Suppressor macrophage treated with lipopolysaccharide for 4 hours (primary cell): Measurements from ENCODE around the gene FAF1.

Source experiments
- DNase-seq: peaks from one replicate; pipeline ENCODE4 v3.0.0-alpha.2; 2020

Gene FAF1

GRCh38 chr1:50473513-50473912, 486.6 kb downstream of the FAF1 start:
- no peak for DNase-seq

GRCh38 chr1:50471967-50472366, 488.1 kb downstream of the FAF1 start:
- DNase-seq, result no peak

GRCh38 chr1:50462964-50463363, 497.1 kb downstream of the FAF1 start:
- DNase-seq, result no peak

GRCh38 chr1:50458507-50458906, 501.6 kb downstream of the FAF1 start:
- peak; percentile 73 for DNase-seq

DNA sequence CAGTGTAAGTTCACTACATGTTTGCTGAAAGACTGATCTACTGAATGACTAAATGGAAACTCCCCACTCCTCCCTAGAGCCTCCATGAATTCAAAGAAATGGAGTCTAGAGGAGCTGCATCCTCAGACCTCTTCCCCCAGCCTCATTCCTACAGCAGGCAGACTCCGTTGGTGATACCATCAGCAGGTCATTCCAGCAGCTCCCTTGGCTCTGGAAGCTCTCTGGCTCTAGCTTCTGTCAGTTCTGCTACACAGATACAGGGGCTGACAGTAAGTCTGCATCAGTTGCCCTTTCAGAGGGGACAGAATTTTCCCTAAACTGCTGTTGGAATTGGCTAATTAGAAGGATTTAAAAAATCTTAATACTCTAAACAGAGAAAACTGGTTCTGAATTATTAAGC, 505.2 kb downstream of the FAF1 start:
- DNase-seq, result no peak

DNA sequence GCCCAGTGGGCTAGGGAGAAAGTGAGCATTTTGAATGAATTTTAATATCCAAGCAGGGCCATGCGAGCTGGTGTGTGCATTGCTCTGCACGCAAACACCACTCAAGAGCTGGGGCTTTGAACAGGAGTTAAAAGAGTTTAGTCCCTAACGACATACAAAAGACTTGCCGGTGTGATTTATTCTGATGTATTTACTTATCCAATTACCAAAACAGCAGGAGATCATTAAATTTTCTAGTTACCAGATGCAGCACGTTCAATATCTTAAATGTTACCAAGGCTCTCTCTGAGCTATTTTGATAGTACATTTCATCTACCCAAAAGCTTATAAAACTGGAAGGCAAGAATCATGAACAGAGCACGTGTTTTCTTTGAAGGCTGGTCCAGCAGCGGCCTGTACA, 506.8 kb downstream of the FAF1 start:
- DNase-seq, result no peak

DNA sequence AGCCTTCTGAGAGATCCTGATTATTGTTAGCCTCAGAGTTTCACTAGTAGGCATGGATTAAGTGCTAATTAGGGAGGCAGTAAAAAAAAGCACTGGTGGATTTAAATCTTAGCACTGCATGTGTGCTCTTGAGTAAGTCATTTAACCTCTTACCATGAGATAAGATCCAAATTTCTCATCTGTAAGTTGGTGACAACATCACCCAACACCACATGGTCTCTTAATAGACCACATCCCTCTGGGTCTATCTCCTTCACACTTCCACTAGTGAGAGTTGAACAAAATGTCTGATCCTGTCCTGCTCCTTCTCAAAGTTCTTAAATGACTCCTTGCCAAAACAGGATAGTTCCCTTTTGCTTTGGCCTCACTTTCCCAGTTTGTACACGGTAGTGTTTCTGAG, 507.4 kb downstream of the FAF1 start:
- DNase-seq, result no peak

DNA sequence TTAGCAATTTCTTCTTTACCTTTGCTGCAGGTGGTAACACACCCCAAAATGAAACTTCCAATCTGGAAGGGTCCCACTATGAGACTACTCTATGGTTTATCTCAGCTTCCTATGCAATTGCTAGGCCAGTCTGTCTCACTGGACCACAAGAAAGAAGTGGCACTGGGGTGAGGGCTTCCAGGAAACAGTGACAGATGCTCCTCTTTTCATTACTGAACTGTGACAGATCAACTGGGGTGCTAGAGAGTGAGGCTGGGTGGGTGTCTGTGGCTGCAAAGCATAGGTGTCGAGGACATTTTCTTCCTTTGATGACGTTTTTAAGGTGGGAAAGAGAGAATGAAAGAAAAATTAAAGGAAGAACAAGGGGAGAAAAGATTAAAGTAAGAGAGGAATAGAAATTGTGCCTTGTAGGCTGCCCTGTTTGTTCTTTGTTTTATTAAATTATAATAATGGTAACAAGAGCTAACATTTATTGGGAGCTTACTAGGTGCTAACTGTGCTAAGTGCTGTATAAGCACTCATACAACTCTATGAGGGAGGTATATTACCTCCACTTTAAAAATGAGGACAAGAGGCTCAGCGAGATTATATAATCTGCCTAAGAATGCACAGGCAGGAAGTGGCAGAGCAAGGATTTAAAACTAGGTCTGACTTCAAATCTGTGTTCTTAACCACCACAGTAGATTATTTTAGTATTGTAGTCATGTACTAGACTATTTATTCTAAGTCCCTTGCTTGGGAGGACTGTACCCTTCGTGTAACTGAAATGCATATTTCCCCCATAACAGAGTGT, 509.0 kb downstream of the FAF1 start:
- no peak for DNase-seq

DNA sequence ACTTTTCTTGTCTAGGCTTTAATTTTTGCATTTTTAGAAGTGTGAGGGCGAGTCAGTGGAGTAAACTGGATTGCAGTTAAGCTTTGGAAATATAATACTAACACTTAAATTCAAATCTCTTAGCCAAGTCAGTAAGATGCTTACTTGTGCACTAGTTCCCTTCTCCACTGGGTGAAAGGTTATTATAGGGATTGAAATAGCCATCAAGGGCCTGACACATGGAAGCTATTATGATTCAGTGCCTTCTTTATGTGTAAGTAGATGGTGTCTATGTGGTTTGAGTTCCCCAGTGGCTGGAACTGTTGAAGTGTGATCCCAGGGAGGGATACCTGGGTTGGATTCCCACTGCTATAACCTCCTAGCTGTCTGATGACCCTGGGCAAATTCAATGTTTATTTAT, 512.1 kb downstream of the FAF1 start:
- no peak for DNase-seq

- DNase-seq, result no peak
Measured at GRCh38 chr1:50441183-50441582, 518.9 kb downstream of the FAF1 start.

- DNase-seq, result no peak
Measured at GRCh38 chr1:50438945-50439344, 521.1 kb downstream of the FAF1 start.

DNA sequence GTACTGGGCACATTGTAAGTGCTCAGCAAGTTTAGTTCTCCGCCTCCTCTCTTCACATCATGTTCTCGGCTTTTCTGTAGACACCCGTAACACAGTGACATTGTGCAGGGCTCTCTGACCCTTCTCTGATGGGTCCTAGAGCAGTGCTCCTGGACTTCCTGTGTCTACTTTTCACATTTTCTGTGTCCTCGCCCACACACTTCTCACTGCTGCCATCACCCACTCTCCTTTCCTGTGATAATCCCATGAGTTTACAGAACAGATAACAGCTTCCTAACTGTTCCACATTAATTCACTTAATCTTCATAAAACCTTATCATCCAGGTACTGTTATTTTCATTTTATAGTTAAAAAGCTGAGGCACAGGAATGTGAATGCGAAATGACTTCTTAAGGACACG, 523.6 kb downstream of the FAF1 start:
- no peak for DNase-seq

GRCh38 chr1:50430010-50430405, 530.1 kb downstream of the FAF1 start:
- DNase-seq, result no peak

- DNase-seq, result no peak
Measured at GRCh38 chr1:50427818-50428779, 532.0 kb downstream of the FAF1 start.

GRCh38 chr1:50427086-50427817, 532.8 kb downstream of the FAF1 start:
- no peak for DNase-seq

DNA sequence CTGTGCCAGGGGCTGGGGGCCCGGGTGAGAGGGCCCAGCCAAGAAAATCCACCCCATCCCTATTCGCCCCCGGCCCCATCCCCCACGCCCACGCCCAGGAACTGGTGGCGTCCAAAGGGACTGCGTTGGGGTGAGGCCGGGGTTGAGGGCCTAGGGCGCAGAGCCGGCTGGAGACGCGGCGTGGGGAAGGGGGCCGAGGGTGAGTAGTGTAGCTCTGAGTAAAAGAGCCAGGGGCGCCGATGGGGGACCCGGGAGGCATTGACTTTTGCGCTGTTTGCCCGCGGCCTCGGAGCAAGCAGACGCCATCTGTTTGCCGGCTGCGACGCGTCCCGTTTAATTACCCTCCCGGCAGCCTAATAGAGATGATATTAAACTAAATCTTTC, 533.4 kb downstream of the FAF1 start:
- no peak for DNase-seq

DNA sequence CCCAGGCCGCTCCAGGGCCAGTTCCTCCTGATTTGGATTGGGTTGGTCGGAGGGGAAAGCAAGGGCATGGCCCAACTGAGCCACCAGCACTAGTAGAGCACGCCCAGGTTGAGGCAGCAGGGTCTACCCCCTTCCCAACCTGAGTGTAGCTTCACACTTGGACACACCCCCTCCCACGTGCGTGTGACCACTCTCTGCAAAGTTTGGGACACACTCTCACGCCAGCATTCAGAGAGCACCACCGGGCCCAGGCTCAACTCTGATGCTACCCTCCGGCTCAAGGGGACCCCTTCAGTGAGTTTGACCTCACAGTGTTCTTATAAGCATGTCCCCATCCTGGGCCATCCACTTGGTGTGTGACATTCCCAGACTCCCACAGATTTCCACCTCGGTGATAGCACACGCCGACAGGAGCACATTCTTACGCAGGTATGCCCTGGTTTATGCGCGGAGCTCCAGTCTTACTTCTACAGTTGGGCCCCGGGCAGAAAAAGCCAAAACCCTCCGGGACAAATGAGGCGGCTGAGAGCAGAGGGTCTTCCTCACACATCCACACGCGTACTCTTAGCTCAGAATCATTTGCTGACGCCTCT, 533.9 kb downstream of the FAF1 start:
- no peak for DNase-seq

- DNase-seq, result peak; percentile 19
Measured at GRCh38 chr1:50425376-50426107, 534.5 kb downstream of the FAF1 start.

DNA sequence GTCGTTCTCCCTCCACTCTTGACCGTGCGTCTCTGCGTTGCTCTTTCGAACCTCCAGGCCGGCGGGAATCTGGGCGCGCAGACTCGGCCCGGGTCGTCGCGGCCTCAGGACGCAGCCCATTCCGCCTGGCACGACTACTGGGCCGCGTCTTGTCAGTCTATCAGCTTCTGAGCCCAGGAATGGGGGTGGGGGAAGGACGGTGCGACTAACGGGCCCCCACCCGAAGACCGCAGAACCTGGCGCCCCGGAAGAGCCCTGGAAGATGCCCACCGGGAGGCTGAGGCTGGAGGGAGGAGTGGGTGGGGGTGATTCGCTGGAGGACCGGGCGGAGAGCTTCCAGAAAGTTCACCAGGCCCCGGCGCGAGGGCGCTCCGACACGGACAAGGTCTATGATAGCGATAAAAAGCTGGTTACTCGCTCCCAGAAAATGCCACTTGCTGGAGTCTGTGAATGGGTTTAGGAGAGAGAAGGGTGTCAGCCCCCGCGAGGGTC, 535.1 kb downstream of the FAF1 start:
- DNase-seq, result no peak

- peak; percentile 31 for DNase-seq
Measured at GRCh38 chr1:50424045-50424883, 535.8 kb downstream of the FAF1 start.

DNA sequence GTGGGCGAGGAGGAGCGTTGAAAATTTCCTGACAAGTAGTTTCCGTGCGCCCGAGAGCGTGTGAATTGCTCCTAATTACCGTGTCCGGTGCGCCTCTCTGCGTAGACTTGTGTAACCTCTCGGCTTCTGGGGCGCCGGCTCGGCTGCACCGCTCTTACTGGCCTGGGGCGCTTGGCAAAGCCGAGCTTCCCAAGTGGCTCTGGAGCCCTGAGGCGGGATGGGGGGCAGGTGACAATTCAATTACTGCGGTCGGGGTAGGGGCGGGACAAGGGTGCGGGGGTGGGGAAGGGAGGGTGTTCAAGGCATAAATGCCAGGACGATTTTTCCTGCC, 536.4 kb downstream of the FAF1 start:
- DNase-seq, result peak; percentile 20
